ENCODE data around the gene ARPP21. TPM values are rescaled to one million over a fixed set of nuclear protein-coding genes. Genes with fewer than 3 reads are reported as not detected.
A peak's percentile ranks its signal among the peaks of the same experiment; 100 is the strongest.

Gene ARPP21
- total RNA-seq, 4 donors from 2014 or later = 58.7 to 93.8 (median 67.5) TPM

GRCh38 chr3:35785234-35785888, 146.0 kb downstream of the ARPP21 start:
- in situ Hi-C loops (cut with MboI; ENCODE audit: low sequenced_read_pairs in 4 of 4) (no loop called here), intact Hi-C loops (cut with DNase I; ENCODE audit: low total_unique reads) (no loop called here)
- H3K9me3 ChIP-seq = no peaks in the 10 kb centered on the region
- no peak for TF ChIP-seq POLR2A (IDR thresholded peaks at IDR 0.05)
- TF ChIP-seq, protein P1, sequence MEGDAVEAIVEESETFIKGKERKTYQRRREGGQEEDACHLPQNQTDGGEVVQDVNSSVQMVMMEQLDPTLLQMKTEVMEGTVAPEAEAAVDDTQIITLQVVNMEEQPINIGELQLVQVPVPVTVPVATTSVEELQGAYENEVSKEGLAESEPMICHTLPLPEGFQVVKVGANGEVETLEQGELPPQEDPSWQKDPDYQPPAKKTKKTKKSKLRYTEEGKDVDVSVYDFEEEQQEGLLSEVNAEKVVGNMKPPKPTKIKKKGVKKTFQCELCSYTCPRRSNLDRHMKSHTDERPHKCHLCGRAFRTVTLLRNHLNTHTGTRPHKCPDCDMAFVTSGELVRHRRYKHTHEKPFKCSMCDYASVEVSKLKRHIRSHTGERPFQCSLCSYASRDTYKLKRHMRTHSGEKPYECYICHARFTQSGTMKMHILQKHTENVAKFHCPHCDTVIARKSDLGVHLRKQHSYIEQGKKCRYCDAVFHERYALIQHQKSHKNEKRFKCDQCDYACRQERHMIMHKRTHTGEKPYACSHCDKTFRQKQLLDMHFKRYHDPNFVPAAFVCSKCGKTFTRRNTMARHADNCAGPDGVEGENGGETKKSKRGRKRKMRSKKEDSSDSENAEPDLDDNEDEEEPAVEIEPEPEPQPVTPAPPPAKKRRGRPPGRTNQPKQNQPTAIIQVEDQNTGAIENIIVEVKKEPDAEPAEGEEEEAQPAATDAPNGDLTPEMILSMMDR (IDR thresholded peaks at IDR 0.05 in 4 of 5, conservative IDR thresholded peaks at IDR 0.05 in 1 of 5) = no peak
- no peak for DNase-seq
- no peak for ATAC-seq
- peak overlapping the region in 1 of 4 donors; percentile 27 for H3K27ac ChIP-seq
- H3K4me1 ChIP-seq = peaks cover 43 to 76% of the 10 kb centered on the region in 2 donors
- no peaks in the 10 kb centered on the region for H3K27me3 ChIP-seq
- H3K4me3 ChIP-seq = no peak overlapping the region
- H3K36me3 ChIP-seq = no peaks in the 10 kb centered on the region

- DNase-seq (no peak), ATAC-seq (no peak)
- no peak overlapping the region for H3K4me3 ChIP-seq
- peaks cover 0 to 11% of the 10 kb centered on the region in 2 donors for H3K36me3 ChIP-seq
- TF ChIP-seq, protein P1 (IDR thresholded peaks at IDR 0.05 in 4 of 5, conservative IDR thresholded peaks at IDR 0.05 in 1 of 5) = no peak
- no peak for TF ChIP-seq POLR2A (IDR thresholded peaks at IDR 0.05)
- intact Hi-C loops (cut with DNase I; ENCODE audit: low total_unique reads) = no loop called here
- H3K27me3 ChIP-seq = no peaks in the 10 kb centered on the region
- no peaks in the 10 kb centered on the region for H3K9me3 ChIP-seq
- in situ Hi-C loops (cut with MboI; ENCODE audit: low sequenced_read_pairs in 4 of 4) = no loop called here
- peaks cover 45 to 68% of the 10 kb centered on the region in 2 donors for H3K4me1 ChIP-seq
- H3K27ac ChIP-seq = peak overlapping the region in 2 of 4 donors; percentile 32 to 62
These were observed 148.6 kb downstream of the ARPP21 start for GRCh38 chr3:35787936-35788335.

DNA sequence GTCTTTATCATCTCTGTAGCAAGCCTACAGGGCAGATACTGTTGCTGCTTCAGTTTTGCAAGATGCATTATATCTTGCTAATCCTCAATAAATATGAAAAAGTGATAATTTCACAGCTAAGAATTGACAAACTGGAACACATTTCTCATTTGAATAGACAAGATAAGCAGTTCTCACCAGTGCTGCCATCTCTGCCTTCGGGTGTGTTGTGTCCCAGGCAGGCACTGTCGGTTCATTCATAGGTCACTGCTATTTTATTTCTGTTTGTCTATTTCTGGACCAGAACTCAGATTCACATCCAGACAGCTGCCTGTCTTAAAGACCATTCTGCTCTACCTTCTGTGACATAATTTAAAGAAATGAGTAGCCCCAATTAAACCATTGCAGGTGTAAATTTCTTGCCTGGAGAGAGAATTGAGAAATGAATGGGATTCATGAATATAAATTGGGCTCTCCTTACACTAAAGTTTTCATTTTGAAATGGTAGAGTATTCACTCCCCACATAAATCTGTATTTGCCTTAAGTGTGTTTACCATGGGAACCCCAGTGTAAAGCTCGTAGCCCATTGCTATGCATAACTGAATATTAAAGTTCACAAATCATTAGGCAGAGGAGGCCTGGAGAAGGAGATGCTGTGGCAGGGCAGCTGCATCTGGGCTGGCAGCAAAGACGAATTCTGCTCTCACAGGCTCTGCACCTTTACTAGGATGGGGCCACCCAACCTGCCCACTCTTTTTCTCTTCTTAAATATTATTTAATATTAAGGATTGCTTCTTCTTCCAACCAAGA, 149.9 kb downstream of the ARPP21 start:
- DNase-seq (peak in 1 of 2 donors; percentile 57), ATAC-seq (peak; percentile 54 to 96)
- in situ Hi-C loops (cut with MboI; ENCODE audit: low sequenced_read_pairs in 4 of 4) (no loop called here), intact Hi-C loops (cut with DNase I; ENCODE audit: low total_unique reads) (no loop called here)
- no peak overlapping the region for H3K4me3 ChIP-seq
- TF ChIP-seq, protein P1 (IDR thresholded peaks at IDR 0.05 in 4 of 5, conservative IDR thresholded peaks at IDR 0.05 in 1 of 5) = no peak
- no peak for TF ChIP-seq POLR2A (IDR thresholded peaks at IDR 0.05)
- H3K36me3 ChIP-seq = peaks cover 0 to 24% of the 10 kb centered on the region in 2 donors
- no peaks in the 10 kb centered on the region for H3K9me3 ChIP-seq
- H3K27ac ChIP-seq = peak overlapping the region in 3 of 4 donors; percentile 32 to 62 (median 50)
- peaks cover 40 to 56% of the 10 kb centered on the region in 2 donors for H3K4me1 ChIP-seq
- H3K27me3 ChIP-seq = no peaks in the 10 kb centered on the region

- no peak overlapping the region for H3K27ac ChIP-seq
- H3K36me3 ChIP-seq = peaks cover 0 to 27% of the 10 kb centered on the region in 2 donors
- in situ Hi-C loops (cut with MboI; ENCODE audit: low sequenced_read_pairs in 4 of 4) (no loop called here), intact Hi-C loops (cut with DNase I; ENCODE audit: low total_unique reads) (no loop called here)
- peaks cover 39 to 47% of the 10 kb centered on the region in 2 donors for H3K4me1 ChIP-seq
- no peaks in the 10 kb centered on the region for H3K9me3 ChIP-seq
- DNase-seq = no peak
- no peak overlapping the region for H3K4me3 ChIP-seq
- H3K27me3 ChIP-seq = no peaks in the 10 kb centered on the region
- TF ChIP-seq POLR2A (IDR thresholded peaks at IDR 0.05) = no peak
- TF ChIP-seq, protein P1 (IDR thresholded peaks at IDR 0.05 in 4 of 5, conservative IDR thresholded peaks at IDR 0.05 in 1 of 5) = no peak
- no peak for ATAC-seq
These were observed 151.4 kb downstream of the ARPP21 start for GRCh38 chr3:35790764-35791163.

All from gastrocnemius medialis (tissue), 4 donors.